Activated CD4-positive, alpha-beta T cell treated with anti-CD3 and anti-CD28 coated beads, Interleukin-10, Interleukin-2, amounts not matched to agents 100 ng/mL and 50 ng/mL, durations not matched to agents 16 hours and 8 hours (primary cell): ENCODE measurements around the gene ZNF488.

ENCODE experiments used
- DNase-seq: peaks from one replicate; pipeline ENCODE4 v3.0.0-alpha.2; 2020

ZNF488 gene

DNA sequence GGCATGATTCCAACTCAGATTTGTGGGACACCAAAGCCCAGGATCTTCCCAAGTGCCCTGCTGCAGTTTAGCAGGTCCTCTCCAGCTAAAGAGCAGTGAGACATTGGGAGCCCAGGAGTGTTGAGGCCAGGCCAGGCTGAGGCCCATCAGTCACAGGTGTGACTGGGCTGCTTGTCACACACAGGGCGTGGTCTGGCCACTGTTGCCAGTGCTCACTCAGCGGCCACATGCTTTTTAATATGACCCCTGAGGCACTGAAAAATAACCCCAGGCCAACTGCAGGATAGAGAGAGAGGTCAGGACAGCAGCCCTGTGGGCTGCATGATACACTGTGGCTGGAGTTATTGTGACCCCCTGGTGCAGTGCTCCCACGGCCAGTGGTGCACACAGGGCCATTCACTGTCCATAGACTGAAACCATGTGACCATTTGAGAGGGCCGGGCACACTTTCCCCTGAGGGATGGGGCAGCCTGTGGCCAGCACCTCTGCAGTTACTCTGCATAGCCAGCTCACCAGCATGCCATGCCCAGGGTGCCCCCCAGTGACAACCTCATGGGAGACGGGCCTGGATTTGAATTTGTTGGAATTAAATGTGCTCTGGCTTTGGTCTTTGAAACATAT, 57.7 kb downstream of the ZNF488 start:
- no peak for DNase-seq

- no peak for DNase-seq
These were observed 58.5 kb downstream of the ZNF488 start for GRCh38 chr10:47325303-47326291.

- DNase-seq: no peak
These were observed 60.3 kb downstream of the ZNF488 start for GRCh38 chr10:47323636-47324296.

GRCh38 chr10:47323087-47323486, 61.0 kb downstream of the ZNF488 start:
- no peak for DNase-seq

GRCh38 chr10:47322300-47323061, 61.6 kb downstream of the ZNF488 start, which contains the start of gene GDF2:
TSS of gene GDF2 (plus strand) at chr10:47322454. CDS start at chr10:47322669, 215 bp downstream.
- DNase-seq: no peak

DNA sequence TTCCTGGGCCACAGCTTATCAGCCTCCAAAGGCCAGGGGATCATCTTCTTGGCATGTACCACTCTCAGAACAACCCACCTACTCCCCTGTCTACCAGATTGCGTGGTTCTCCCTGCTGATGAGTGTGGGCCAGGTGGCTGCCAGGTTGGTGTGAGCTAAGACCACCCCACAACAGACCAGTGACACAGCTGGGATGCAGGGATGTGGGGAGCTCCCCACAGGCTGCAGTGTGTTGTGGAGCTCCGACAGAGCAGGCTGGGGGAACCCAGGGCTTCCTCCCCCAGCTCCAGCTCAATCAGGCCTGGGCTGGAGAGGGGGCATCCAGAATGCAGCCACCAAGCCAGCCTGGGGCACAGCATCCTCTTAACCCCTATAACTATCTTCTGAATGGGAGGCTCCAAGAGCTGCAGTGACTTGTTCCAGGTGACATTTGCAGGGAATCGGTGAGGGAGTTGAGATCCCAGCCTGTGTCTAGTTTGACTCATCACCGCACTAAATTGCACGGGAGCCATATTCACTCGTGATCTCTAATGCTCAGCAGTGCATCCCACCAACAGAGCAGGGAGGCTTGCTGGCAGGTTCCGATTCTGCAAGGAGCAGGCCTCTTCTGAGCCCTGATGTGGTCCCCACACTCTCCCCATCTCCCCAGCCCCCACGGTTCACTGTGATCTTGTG, 62.4 kb downstream of the ZNF488 start:
- no peak for DNase-seq

GRCh38 chr10:47320812-47321211, 63.3 kb downstream of the ZNF488 start:
- DNase-seq: no peak

GRCh38 chr10:47319784-47320183, 64.3 kb downstream of the ZNF488 start:
- no peak for DNase-seq

DNA sequence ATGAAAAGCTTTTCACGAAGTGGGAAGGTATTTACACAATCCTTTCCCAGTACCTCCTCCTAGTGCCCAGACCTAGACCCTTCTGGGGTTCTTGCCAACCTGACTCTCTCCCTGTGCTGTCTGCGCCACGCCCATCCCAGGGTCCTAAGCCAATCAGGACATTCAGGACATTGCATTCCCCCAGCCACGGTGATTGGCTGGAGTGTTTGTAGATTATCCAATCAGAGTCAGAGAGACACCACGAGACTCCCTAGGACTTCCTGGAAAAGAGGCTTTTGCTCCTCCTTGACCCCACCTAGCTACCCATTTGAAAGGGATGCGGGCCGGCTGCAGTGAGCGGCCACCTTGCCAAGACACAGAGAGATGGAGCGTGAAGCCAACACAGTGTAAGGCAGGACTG, 65.4 kb downstream of the ZNF488 start:
- DNase-seq: no peak

DNA sequence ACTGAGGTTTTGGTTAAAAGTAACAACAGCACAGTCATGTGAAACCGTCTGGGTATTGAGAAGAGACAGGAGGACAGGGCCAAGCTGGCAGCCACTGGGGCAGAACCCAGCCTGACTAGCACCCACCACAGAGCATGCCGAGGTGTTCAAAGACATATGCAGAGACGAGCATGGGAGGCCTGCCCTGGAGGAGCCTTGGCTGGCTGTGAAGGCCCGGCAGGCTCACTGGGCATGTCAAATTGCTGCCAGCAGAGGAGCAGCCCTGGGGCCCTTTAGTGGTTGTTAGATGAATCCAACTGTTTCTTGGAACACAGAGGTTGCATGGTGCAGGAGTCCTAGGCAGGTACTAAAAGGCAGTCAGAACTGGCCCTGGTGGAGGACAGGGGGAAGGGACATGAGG, 66.8 kb downstream of the ZNF488 start:
- no peak for DNase-seq

GRCh38 chr10:47316131-47316530, 68.0 kb downstream of the ZNF488 start:
- DNase-seq: no peak
